Choroid plexus epithelial cell (primary cell): ENCODE results near the gene SLC35F1.

Source experiments
- DNase-seq: peaks from one replicate; pipeline ENCODE4 v3.0.0-alpha.2; 2010; ENCODE audit warnings: low read depth
- H3K4me3 ChIP-seq: 2 replicates; pipeline ENCODE4 v1.5.1; 2011; ENCODE audit warnings: low read depth, mild to moderate bottlenecking, control low read depth, low read length, moderate library complexity
- TF ChIP-seq, protein P1 (sequence below): conservative IDR thresholded peaks from 2 replicates; pipeline ENCODE4 v1.5.1; 2011; ENCODE audit warnings: low read depth, mild to moderate bottlenecking, control low read depth, inconsistent platforms, low read length, moderate library complexity

The SLC35F1 gene

DNA sequence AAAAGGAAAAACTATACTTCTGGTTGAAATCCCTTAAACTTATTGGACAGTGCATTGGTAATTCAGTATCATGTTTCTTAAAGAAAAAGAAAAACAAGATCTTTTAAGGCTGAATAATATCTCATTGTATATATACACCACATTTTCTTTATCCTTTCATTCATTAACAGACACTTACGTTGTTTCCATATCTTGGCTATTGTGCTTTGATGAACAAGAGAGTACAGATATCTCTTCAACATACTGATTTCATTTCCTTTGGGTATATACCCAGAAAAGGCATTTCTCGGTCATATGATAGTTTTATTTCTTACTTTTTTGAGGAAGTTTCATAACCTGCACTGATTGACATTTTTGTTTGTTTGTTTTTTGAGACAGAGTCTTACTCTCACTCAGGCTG lies 281.5 kb downstream of the SLC35F1 start:
- TF ChIP-seq, protein P1, sequence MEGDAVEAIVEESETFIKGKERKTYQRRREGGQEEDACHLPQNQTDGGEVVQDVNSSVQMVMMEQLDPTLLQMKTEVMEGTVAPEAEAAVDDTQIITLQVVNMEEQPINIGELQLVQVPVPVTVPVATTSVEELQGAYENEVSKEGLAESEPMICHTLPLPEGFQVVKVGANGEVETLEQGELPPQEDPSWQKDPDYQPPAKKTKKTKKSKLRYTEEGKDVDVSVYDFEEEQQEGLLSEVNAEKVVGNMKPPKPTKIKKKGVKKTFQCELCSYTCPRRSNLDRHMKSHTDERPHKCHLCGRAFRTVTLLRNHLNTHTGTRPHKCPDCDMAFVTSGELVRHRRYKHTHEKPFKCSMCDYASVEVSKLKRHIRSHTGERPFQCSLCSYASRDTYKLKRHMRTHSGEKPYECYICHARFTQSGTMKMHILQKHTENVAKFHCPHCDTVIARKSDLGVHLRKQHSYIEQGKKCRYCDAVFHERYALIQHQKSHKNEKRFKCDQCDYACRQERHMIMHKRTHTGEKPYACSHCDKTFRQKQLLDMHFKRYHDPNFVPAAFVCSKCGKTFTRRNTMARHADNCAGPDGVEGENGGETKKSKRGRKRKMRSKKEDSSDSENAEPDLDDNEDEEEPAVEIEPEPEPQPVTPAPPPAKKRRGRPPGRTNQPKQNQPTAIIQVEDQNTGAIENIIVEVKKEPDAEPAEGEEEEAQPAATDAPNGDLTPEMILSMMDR, result no peak
- no peak for DNase-seq
- no peak overlapping the region for H3K4me3 ChIP-seq

DNA sequence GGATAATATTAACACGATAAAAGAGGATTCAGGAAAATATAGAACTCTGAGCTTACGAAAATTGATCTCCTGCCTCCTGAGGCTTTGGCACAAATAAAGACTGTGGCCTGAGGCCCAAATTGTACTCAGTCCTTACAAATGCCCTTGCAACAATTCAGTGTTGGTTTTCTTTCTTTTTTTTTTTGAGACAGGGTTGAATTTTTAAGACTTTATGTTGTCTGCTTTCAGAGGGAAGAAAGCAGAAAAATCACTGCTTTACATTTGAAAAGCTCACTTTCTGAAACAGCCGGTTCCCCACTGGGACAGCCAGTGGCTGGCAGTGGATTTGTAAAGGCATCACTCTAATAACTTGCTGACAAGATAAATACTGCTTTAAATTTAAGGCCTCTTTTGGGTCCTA lies 290.5 kb downstream of the SLC35F1 start:
- TF ChIP-seq, protein P1, result no peak
- no peak overlapping the region for H3K4me3 ChIP-seq
- DNase-seq, result no peak

DNA sequence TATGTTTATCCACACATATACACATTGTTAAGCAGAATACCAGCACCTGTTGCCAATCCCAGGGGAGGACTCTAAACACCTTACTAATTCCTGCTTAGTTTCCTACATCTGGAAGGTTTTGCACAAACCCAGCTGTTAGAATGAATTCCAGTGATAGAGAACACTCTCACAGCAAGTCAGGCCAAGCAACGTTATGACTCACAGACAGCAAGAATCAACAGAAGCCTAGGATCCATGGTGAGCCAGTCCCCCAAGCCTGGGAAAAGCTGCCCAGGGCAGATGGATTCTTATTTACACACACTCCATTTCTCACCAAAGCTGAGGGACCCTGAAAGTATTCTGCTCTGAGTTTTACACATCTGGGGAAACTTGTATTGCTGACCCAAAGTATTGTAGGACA lies 291.7 kb downstream of the SLC35F1 start:
- TF ChIP-seq, protein P1, result no peak
- DNase-seq, result peak; percentile 27
- no peak overlapping the region for H3K4me3 ChIP-seq

DNA sequence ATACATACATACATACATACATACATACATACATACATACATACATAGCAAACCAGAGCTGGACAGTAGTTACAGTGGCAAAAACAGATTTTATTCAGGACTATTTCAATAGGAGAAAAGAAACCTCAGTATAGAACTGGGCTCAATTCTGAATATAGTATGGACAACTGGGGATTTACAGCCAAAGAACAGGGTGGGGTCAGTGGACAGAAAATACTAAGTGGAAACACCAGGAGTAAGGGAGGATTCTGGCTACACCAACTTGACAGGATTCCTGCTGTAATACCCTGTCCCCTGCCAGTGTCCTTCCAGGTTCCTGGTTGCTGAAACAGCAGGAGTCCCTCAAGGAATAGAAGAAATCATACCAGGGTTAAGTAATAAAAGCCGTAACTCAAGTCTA lies 293.1 kb downstream of the SLC35F1 start:
- H3K4me3 ChIP-seq, result no peak overlapping the region
- DNase-seq, result no peak
- TF ChIP-seq, protein P1, result no peak

DNA sequence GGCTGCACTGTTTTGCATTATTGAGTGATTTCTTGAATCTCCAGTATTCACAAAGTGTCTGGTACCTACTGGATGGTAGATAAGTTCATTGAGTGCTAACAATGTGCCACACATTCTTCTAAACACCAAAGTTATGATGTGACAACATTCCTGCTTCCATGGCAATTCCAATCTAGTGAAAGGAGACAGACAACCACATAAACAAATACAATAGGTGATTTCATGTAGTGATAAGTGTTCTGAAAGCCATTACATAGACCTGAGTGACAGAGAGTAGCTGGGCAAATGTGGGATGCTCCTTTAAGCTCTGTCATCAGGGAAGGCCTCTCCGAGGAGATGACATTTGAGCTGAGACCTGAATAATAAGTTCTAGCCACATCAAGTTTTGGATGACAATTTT lies 295.5 kb downstream of the SLC35F1 start:
- no peak for DNase-seq
- no peak overlapping the region for H3K4me3 ChIP-seq
- TF ChIP-seq, protein P1, result no peak

DNA sequence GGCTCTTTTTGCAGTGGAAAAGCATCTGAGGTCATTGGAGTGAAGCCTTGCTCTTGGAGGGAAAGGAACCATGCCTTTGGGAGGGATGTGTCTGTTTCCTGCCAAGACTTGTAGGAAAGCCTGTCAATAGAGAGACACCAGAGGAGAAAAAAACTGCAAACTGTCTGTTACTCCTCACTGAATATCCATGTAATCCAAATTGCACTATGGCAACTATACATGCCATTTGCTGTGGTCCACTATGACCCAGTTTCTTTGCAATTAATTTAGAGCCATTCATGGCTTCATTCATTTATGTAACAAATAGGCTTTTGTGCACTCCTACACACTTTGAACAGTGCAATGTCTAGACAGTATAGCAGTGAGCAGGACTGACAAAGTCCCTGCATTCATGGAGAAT lies 296.5 kb downstream of the SLC35F1 start:
- TF ChIP-seq, protein P1, result no peak
- no peak overlapping the region for H3K4me3 ChIP-seq
- no peak for DNase-seq

DNA sequence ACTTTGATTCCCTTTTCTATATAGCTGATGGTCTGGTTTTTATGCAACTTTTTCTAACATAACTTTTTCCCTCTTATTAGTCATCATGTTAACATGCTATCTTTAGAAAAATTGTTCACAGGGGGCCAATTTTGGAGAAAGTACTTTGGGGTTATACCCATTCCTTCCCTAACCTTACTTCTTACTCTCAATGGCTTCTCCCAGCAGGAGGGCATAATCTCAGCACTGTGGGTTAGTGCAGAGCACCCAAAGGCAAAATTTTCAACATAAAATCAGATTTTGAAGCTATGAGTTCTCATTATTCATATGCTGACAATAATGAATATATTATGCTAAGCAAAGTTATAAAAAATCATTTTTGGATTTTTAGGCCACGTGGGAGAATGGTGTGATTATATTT lies 299.2 kb downstream of the SLC35F1 start:
- no peak for DNase-seq
- no peak overlapping the region for H3K4me3 ChIP-seq
- TF ChIP-seq, protein P1, result no peak
